Measurements from ENCODE around the gene TMEM117.

DNA sequence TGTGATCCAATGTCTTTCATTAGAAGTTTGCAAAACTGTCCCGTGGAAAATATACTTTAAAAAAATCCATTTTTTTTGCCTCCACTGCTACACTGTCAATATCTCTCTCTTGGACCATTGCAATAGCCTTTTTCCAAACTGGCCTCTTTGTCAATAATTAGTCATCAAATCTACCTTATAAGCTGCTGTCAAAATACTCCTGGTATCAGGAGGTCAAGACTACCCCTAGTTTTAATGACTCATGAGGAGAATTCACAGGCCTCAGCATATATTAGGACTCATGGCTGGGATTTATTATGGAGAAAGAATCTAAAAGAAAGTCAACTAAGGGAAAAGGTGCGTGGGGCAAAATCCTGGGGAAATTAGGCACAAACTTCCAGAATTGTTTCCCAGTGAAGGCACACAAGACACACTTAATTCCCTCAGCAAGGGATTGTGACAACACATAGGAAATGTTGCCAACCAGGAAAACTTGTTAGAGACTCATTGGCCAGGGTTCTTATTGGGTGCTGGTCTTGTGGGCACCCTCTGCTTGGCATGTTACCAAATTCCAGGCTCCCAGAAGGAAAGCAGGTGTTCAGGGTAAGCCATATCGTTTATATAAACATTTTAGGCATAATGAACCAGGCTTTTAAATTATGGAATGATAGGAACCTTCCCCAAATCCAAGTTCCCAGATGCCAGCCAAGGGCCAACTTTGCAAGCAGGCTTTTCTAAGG is 56.1 kb downstream of the TMEM117 start:
- no peak for TF ChIP-seq POLR2A (IDR thresholded peaks at IDR 0.05; ENCODE audit: extremely low read depth, insufficient read length)
- TF ChIP-seq, protein P1, sequence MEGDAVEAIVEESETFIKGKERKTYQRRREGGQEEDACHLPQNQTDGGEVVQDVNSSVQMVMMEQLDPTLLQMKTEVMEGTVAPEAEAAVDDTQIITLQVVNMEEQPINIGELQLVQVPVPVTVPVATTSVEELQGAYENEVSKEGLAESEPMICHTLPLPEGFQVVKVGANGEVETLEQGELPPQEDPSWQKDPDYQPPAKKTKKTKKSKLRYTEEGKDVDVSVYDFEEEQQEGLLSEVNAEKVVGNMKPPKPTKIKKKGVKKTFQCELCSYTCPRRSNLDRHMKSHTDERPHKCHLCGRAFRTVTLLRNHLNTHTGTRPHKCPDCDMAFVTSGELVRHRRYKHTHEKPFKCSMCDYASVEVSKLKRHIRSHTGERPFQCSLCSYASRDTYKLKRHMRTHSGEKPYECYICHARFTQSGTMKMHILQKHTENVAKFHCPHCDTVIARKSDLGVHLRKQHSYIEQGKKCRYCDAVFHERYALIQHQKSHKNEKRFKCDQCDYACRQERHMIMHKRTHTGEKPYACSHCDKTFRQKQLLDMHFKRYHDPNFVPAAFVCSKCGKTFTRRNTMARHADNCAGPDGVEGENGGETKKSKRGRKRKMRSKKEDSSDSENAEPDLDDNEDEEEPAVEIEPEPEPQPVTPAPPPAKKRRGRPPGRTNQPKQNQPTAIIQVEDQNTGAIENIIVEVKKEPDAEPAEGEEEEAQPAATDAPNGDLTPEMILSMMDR (IDR thresholded peaks at IDR 0.05; ENCODE audit: low read depth, low read length): no peak

Data from NB4 (cell line).